ENCODE results near the gene DYNLT4.

DNA sequence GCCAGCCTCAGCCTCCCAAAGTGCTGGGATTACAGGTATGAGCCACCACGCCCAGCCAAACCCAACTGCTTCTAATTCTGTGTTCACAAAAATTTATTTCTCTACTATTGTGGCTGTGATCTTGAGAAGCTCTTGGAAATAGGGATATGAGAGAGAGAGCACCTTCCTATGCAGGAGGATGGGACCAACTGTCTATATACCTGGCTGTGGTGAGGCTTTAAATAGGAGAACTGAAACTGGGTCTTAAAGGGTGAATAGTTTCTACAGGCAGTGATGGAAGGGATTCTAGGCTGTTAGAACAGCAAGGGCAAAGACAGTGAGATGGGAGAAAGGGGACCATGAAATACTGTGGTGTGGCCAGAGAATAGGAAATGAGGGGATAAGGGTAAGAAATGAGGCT lies 44.2 kb upstream of the DYNLT4 start:
- TF ChIP-seq, protein P1, sequence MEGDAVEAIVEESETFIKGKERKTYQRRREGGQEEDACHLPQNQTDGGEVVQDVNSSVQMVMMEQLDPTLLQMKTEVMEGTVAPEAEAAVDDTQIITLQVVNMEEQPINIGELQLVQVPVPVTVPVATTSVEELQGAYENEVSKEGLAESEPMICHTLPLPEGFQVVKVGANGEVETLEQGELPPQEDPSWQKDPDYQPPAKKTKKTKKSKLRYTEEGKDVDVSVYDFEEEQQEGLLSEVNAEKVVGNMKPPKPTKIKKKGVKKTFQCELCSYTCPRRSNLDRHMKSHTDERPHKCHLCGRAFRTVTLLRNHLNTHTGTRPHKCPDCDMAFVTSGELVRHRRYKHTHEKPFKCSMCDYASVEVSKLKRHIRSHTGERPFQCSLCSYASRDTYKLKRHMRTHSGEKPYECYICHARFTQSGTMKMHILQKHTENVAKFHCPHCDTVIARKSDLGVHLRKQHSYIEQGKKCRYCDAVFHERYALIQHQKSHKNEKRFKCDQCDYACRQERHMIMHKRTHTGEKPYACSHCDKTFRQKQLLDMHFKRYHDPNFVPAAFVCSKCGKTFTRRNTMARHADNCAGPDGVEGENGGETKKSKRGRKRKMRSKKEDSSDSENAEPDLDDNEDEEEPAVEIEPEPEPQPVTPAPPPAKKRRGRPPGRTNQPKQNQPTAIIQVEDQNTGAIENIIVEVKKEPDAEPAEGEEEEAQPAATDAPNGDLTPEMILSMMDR (IDR thresholded peaks at IDR 0.05), result no peak
- TF ChIP-seq EP300 (IDR thresholded peaks at IDR 0.05) (no peak), POLR2A (IDR thresholded peaks at IDR 0.05) (no peak)

Measured in tibial nerve (tissue), 4 donors.